ENCODE results near the gene KAT8.

The KAT8 gene

GRCh38 chr16:31073970-31074813, 43.3 kb upstream of the KAT8 start, which contains the start of the genes ZNF646 and ZNF668:
TSS of gene ZNF646 (plus strand) at chr16:31074422. CDS start at chr16:31076325, 1,903 bp downstream.
TSS of gene ZNF668 (minus strand) at chr16:31074240. CDS start at chr16:31064459, 9,781 bp downstream.
- DNase-seq (ENCODE audit: extremely low spot score) = peak; percentile 92
- TF ChIP-seq ELF4 (IDR thresholded peaks at IDR 0.05) = peak; percentile 82
- peak; percentile 93 for TF ChIP-seq ARNT (IDR thresholded peaks at IDR 0.05)
- TF ChIP-seq CTBP1 (IDR thresholded peaks at IDR 0.05; ENCODE audit: borderline replicate concordance) = peak; percentile 16; the same call in 1 of the 2 replicates
- TF ChIP-seq L3MBTL2 (conservative IDR thresholded peaks at IDR 0.05) = peak; percentile 46; the same call in 1 of the 2 replicates
- no peak for TF ChIP-seq SP1 (IDR thresholded peaks at IDR 0.05)
- no peak for TF ChIP-seq LEF1 (IDR thresholded peaks at IDR 0.05; ENCODE audit: borderline replicate concordance)
- TF ChIP-seq PKNOX1 (IDR thresholded peaks at IDR 0.05) = peak; percentile 83
- POLR2A ChIA-PET = interaction anchor here (0.6 to 2.8 kb wide), 22 partner anchors 11 to 799 kb away, joined by 3 to 23 read pairs (median 5); partner anchors contain the start of genes HSD3B7, KAT8, STX4 and VKORC1
- CTCF ChIA-PET = interaction anchor here (0.9 to 1.7 kb wide), 2 partner anchors 68 to 83 kb away, joined by 5 to 6 read pairs; no protein-coding TSS in a partner anchor

GRCh38 chr16:31074814-31075183, 42.7 kb upstream of the KAT8 start:
- DNase-seq (ENCODE audit: extremely low spot score) = no peak
- POLR2A ChIA-PET = interaction anchor here (1.0 to 2.8 kb wide), 9 partner anchors 10 to 121 kb away, joined by 3 to 23 read pairs (median 9); partner anchors contain the start of genes KAT8, STX4 and VKORC1
- TF ChIP-seq FOXM1 (IDR thresholded peaks at IDR 0.05; ENCODE audit: borderline replicate concordance) = no peak
- no peak for TF ChIP-seq SUZ12 (IDR thresholded peaks at IDR 0.05)
- TF ChIP-seq L3MBTL2 (conservative IDR thresholded peaks at IDR 0.05) = 0 out of 2 replicates have a peak, but pooled peaks have one; percentile 1
- TF ChIP-seq ELF4 (IDR thresholded peaks at IDR 0.05) = no peak
- no peak for TF ChIP-seq ZNF384 (IDR thresholded peaks at IDR 0.05)
- TF ChIP-seq SP1 (IDR thresholded peaks at IDR 0.05) = no peak
- TF ChIP-seq LEF1 (IDR thresholded peaks at IDR 0.05; ENCODE audit: borderline replicate concordance) = no peak
- CTCF ChIA-PET = no interaction called here

DNA sequence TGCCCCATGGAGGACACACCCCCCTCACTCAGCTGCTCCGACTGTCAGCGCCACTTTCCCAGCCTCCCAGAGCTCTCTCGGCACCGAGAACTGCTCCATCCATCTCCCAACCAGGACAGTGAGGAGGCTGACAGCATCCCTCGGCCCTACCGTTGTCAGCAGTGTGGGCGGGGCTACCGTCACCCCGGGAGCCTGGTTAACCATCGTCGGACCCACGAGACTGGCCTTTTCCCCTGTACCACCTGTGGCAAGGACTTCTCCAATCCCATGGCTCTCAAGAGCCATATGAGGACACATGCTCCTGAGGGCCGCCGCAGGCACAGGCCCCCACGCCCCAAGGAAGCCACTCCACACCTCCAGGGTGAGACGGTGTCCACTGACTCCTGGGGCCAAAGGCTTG, 41.1 kb upstream of the KAT8 start:
- CTCF ChIA-PET = no interaction called here

DNA sequence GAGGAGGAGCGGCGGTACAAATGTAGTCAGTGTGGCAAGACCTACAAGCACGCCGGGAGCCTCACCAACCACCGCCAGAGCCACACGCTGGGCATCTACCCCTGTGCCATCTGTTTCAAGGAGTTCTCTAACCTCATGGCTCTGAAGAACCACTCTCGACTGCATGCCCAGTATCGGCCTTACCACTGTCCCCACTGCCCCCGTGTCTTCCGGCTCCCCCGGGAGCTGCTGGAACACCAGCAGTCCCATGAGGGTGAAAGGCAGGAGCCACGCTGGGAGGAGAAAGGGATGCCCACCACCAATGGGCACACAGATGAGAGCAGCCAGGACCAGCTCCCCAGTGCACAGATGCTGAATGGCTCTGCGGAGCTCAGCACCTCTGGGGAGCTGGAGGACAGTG, 40.4 kb upstream of the KAT8 start:
- ChIA-PET CTCF (no interaction called here), POLR2A (interaction anchor here (0.8 to 1.6 kb wide), 2 partner anchors 9 to 19 kb away, joined by 4 read pairs; no protein-coding TSS in a partner anchor)
- DNase-seq (ENCODE audit: extremely low spot score) = no peak
- no peak for TF ChIP-seq SP1 (IDR thresholded peaks at IDR 0.05)
- no peak for TF ChIP-seq HDGF (IDR thresholded peaks at IDR 0.05; ENCODE audit: borderline replicate concordance)
- TF ChIP-seq ARNT (IDR thresholded peaks at IDR 0.05) = no peak
- TF ChIP-seq PKNOX1 (IDR thresholded peaks at IDR 0.05) = no peak
- no peak for TF ChIP-seq FOXK2 (IDR thresholded peaks at IDR 0.05)
- no peak for TF ChIP-seq LEF1 (IDR thresholded peaks at IDR 0.05; ENCODE audit: borderline replicate concordance)
- no peak for TF ChIP-seq NFRKB (IDR thresholded peaks at IDR 0.05)
- TF ChIP-seq TARDBP (IDR thresholded peaks at IDR 0.05) = no peak
- no peak for TF ChIP-seq CTBP1 (IDR thresholded peaks at IDR 0.05; ENCODE audit: borderline replicate concordance)

More for the DNA sequence above, 41.1 kb upstream of the KAT8 start:
- DNase-seq (ENCODE audit: extremely low spot score) = no peak
- no peak for TF ChIP-seq HDGF (IDR thresholded peaks at IDR 0.05; ENCODE audit: borderline replicate concordance)
- POLR2A ChIA-PET = interaction anchor here (1.2 kb wide), 1 partner anchor 13 kb away, joined by 3 read pairs; the partner anchor contains the start of gene PRSS53

GRCh38 chr16:31077592-31078396, 39.7 kb upstream of the KAT8 start:
- DNase-seq (ENCODE audit: extremely low spot score) = no peak
- no peak for TF ChIP-seq ARNT (IDR thresholded peaks at IDR 0.05)
- no peak for TF ChIP-seq L3MBTL2 (conservative IDR thresholded peaks at IDR 0.05)
- no peak for TF ChIP-seq FOXK2 (IDR thresholded peaks at IDR 0.05)
- TF ChIP-seq SP1 (IDR thresholded peaks at IDR 0.05) = no peak
- no peak for TF ChIP-seq ELF4 (IDR thresholded peaks at IDR 0.05)
- no peak for TF ChIP-seq LEF1 (IDR thresholded peaks at IDR 0.05; ENCODE audit: borderline replicate concordance)
- TF ChIP-seq SUZ12 (IDR thresholded peaks at IDR 0.05) = no peak
- no peak for TF ChIP-seq BHLHE40 (IDR thresholded peaks at IDR 0.05; ENCODE audit: borderline replicate concordance)
- TF ChIP-seq ZNF384 (IDR thresholded peaks at IDR 0.05) = no peak
- no peak for TF ChIP-seq FOXA1 (IDR thresholded peaks at IDR 0.05)
- TF ChIP-seq NFRKB (IDR thresholded peaks at IDR 0.05) = no peak
- TF ChIP-seq HDGF (IDR thresholded peaks at IDR 0.05; ENCODE audit: borderline replicate concordance) = no peak
- no peak for TF ChIP-seq FOXM1 (IDR thresholded peaks at IDR 0.05; ENCODE audit: borderline replicate concordance)
- no peak for TF ChIP-seq TARDBP (IDR thresholded peaks at IDR 0.05)
- TF ChIP-seq PKNOX1 (IDR thresholded peaks at IDR 0.05) = no peak
- no peak for TF ChIP-seq CTBP1 (IDR thresholded peaks at IDR 0.05; ENCODE audit: borderline replicate concordance)
- CTCF ChIA-PET = no interaction called here
- POLR2A ChIA-PET = interaction anchor here (0.8 to 1.6 kb wide), 3 partner anchors 9 to 64 kb away, joined by 3 to 4 read pairs (median 4); no protein-coding TSS in a partner anchor

All from HEK293T (cell line).